Natural killer cell (primary cell): ENCODE measurements around the gene FAM184A. TPM values are rescaled to one million over a fixed set of nuclear protein-coding genes. Genes with fewer than 3 reads are reported as not detected.

Source experiments
- ATAC-seq, 3 donors: fragments of 150-1000 bp in 2 of 3; fragments of 200-7000 bp in 1 of 3; cut with Tn5 transposase; 1 replicate in 1 of 3; 2 replicates in 2 of 3; pipeline ENCODE4 v1.10.0; 2021; ENCODE audit warnings: mild to moderate bottlenecking in 2 of 3, moderate library complexity in 2 of 3
- DNase-seq, 2 donors: peaks; one replicate each; pipeline versions ENCODE4 v3.0.0 to v3.0.0-alpha.2; 2013 to 2021; ENCODE audit warnings: mixed read lengths in 1 of 2
- H3K27ac ChIP-seq: one replicate; pipeline ENCODE4 v1.5.1; 2013; ENCODE audit warnings: mild to moderate bottlenecking, low read length
- H3K27me3 ChIP-seq: one replicate; pipeline ENCODE4 v1.6.1; 2013; ENCODE audit warnings: low read length; ENCODE audit not compliant: control insufficient read depth, insufficient read depth
- H3K36me3 ChIP-seq: one replicate; pipeline ENCODE4 v1.6.1; 2013; ENCODE audit warnings: low read length; ENCODE audit not compliant: control insufficient read depth, insufficient read depth
- H3K4me1 ChIP-seq: one replicate; pipeline ENCODE4 v1.6.1; 2013; ENCODE audit warnings: low read length; ENCODE audit not compliant: control insufficient read depth, insufficient read depth
- H3K4me3 ChIP-seq: one replicate; pipeline ENCODE4 v1.5.1; 2013; ENCODE audit warnings: low read length
- H3K9me3 ChIP-seq: one replicate; pipeline ENCODE4 v1.6.1; 2013; ENCODE audit warnings: low read length; ENCODE audit not compliant: control insufficient read depth, insufficient read depth
- H3K27ac Mint-ChIP-seq, 2 donors: one replicate each; pipeline ENCODE4 v1.8.0; 2022; ENCODE audit warnings: mild to moderate bottlenecking in 2 of 2, mixed read lengths in 2 of 2, moderate library complexity in 1 of 2
- H3K27me3 Mint-ChIP-seq, 2 donors: one replicate each; pipeline ENCODE4 v1.8.0; 2022; ENCODE audit warnings: low read depth in 2 of 2, mixed read lengths in 2 of 2
- H3K36me3 Mint-ChIP-seq: one replicate; pipeline ENCODE4 v1.8.0; 2022; ENCODE audit warnings: mixed read lengths
- H3K4me1 Mint-ChIP-seq, 2 donors: one replicate each; pipeline ENCODE4 v1.8.0; 2022; ENCODE audit warnings: mixed read lengths in 2 of 2
- H3K4me3 Mint-ChIP-seq: one replicate; pipeline ENCODE4 v1.8.0; 2022; ENCODE audit warnings: mild to moderate bottlenecking, moderate library complexity, mixed read lengths
- H3K9me3 Mint-ChIP-seq, 2 donors: one replicate each; pipeline ENCODE4 v1.8.0; 2022; ENCODE audit warnings: mixed read lengths in 2 of 2
- WGBS: methylation state at CpG from one replicate; pipeline ENCODE4 v1.1.7; 2013; ENCODE audit warnings: missing lambda C conversion rate; ENCODE audit not compliant: insufficient coverage; 5-methylcytosine and 5-hydroxymethylcytosine counted together
- intact Hi-C: fragments of 100-400 bp; cut with micrococcal nuclease; formaldehyde crosslinking; loops from one replicate; pipeline ENCODE4 v1.14.2; 2022
- total RNA-seq, 4 donors: library from RNA; stranded (reverse); fragments of 120-200 nt in 1 of 4; gene quantifications; one replicate each; pipeline versions ENCODE4 v1.2.3 to v1.2.4, GENCODE V29; 2013 to 2022
- TF ChIP-seq, protein P1 (sequence below): fragments of 200-600 bp; IDR thresholded peaks from one replicate; pipeline ENCODE4 v1.8.0; 2022; ENCODE audit warnings: antibody characterized with exemption

FAM184A gene
- total RNA-seq, 3 donors from 2014 or later (not counting 1 experiment from before 2014, with no cell fraction given) = 0.09 to 0.40 (median 0.20) TPM

DNA sequence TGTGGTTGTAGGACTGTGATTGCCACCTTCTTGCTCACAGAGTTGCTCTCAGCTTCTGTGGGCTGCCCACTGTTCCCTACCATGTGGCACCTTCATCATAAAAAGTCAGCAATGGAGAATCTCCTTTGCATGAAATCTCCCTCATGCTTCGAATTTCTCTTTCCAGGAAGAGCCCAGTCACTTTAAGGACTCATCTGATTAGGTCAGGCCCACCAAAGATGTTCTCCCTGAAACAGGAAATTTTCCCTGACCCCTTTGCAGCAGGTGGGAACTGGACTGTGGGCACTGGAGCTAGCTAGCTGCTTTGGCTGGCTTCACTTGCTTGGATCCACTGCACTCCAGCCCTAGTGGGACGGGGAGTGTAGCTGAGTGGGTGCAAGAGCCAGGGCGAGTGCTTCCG lies 47.7 kb upstream of the FAM184A start:
- no peaks in the 10 kb centered on the region for H3K27me3 ChIP-seq
- H3K9me3 ChIP-seq = no peaks in the 10 kb centered on the region
- H3K27ac ChIP-seq = no peak overlapping the region
- no peaks in the 10 kb centered on the region for H3K4me1 ChIP-seq
- TF ChIP-seq, protein P1, sequence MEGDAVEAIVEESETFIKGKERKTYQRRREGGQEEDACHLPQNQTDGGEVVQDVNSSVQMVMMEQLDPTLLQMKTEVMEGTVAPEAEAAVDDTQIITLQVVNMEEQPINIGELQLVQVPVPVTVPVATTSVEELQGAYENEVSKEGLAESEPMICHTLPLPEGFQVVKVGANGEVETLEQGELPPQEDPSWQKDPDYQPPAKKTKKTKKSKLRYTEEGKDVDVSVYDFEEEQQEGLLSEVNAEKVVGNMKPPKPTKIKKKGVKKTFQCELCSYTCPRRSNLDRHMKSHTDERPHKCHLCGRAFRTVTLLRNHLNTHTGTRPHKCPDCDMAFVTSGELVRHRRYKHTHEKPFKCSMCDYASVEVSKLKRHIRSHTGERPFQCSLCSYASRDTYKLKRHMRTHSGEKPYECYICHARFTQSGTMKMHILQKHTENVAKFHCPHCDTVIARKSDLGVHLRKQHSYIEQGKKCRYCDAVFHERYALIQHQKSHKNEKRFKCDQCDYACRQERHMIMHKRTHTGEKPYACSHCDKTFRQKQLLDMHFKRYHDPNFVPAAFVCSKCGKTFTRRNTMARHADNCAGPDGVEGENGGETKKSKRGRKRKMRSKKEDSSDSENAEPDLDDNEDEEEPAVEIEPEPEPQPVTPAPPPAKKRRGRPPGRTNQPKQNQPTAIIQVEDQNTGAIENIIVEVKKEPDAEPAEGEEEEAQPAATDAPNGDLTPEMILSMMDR = no peak
- no peak for ATAC-seq
- H3K36me3 Mint-ChIP-seq = no peaks in the 10 kb centered on the region
- DNase-seq = no peak
- H3K4me3 Mint-ChIP-seq = no peak overlapping the region
- H3K36me3 ChIP-seq = no peaks in the 10 kb centered on the region
- H3K4me1 Mint-ChIP-seq = peaks cover 5 to 8% of the 10 kb centered on the region in 2 donors
- no peaks in the 10 kb centered on the region for H3K27me3 Mint-ChIP-seq
- intact Hi-C loops = no loop called here
- H3K9me3 Mint-ChIP-seq = no peaks in the 10 kb centered on the region
- WGBS = 90% methylated on average over 4 of the region's 4 CpGs
- no peak overlapping the region for H3K27ac Mint-ChIP-seq
- H3K4me3 ChIP-seq = no peak overlapping the region

DNA sequence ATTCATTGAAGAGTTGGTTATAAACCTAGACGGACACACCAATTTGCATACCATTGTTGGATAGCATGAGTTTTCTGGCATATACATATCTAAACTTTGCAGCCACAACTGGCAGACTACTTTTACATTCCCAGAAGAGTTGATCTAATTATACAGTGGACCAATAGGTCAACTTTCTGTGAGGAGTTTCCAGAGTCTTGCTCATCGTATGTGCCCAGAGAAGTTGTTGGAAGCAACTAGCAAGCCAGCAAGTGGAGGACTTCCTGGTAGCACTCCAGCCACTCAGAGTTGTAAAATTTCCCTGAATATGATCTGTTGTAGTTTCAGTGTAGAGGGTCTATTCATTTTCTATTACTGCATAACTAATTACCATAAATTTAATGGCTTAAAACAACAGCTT lies 47.1 kb upstream of the FAM184A start:
- intact Hi-C loops = no loop called here
- H3K27ac Mint-ChIP-seq = no peak overlapping the region
- no peak for ATAC-seq

DNA sequence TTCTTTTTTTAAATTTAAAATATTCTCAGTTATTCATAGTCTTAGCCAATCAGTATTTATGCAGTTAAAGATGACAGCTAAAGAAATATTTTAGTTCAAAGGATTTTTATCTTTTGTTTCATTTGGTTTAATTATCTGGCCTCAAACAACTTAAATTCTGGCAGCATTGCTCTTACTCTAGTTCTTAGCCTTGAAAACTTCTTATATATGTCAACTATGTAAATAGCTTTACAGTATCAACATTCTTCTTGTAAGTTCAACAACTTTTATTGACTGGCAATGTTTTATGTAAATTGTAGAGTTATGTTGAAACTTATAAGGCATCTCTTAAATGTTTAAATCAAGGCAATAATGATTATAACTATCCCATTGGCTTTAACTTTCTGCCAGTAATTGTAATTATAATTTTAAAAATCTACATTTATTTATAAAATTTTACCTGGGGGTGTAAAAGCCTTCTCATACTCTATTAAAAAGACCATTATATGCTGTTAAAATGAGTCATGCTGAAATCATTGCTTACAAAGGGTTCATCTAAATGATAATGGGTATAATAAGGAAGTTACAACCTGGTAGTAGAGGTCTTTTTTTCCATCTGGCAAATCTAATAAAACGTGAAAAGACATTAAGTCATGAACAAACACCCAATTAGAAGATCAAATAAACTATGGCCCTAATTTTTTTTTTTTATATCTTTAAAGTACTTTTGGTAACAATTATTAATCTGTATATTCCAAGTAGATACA lies 45.8 kb upstream of the FAM184A start:
- ATAC-seq = no peak
- no peak overlapping the region for H3K4me3 ChIP-seq
- no peaks in the 10 kb centered on the region for H3K36me3 ChIP-seq
- whole genome bisulfite sequencing = no CpG with 5 or more reads among the region's 1 CpG
- H3K27ac Mint-ChIP-seq = no peak overlapping the region
- no peaks in the 10 kb centered on the region for H3K9me3 ChIP-seq
- H3K4me1 ChIP-seq = no peaks in the 10 kb centered on the region
- no peak overlapping the region for H3K4me3 Mint-ChIP-seq
- peaks cover 3% of the 10 kb centered on the region in 2 donors for H3K4me1 Mint-ChIP-seq
- no peaks in the 10 kb centered on the region for H3K36me3 Mint-ChIP-seq
- H3K27ac ChIP-seq = no peak overlapping the region
- H3K9me3 Mint-ChIP-seq = no peaks in the 10 kb centered on the region
- no peak for DNase-seq
- TF ChIP-seq, protein P1 = no peak
- peaks cover 1 to 6% of the 10 kb centered on the region in 2 donors for H3K27me3 Mint-ChIP-seq
- H3K27me3 ChIP-seq = no peaks in the 10 kb centered on the region
- intact Hi-C loops = no loop called here

More for the DNA sequence above, 47.1 kb upstream of the FAM184A start:
- WGBS = 100% methylated on average over 2 of the region's 2 CpGs
- peaks cover 5 to 8% of the 10 kb centered on the region in 2 donors for H3K4me1 Mint-ChIP-seq
- Histone ChIP-seq H3K27me3 (no peaks in the 10 kb centered on the region), H3K36me3 (no peaks in the 10 kb centered on the region), H3K4me1 (no peaks in the 10 kb centered on the region), H3K27ac (no peak overlapping the region), H3K4me3 (no peak overlapping the region), H3K9me3 (no peaks in the 10 kb centered on the region)
- no peak overlapping the region for H3K4me3 Mint-ChIP-seq
- H3K36me3 Mint-ChIP-seq = no peaks in the 10 kb centered on the region
- H3K9me3 Mint-ChIP-seq = no peaks in the 10 kb centered on the region
- TF ChIP-seq, protein P1 = no peak
- DNase-seq = no peak
- H3K27me3 Mint-ChIP-seq = no peaks in the 10 kb centered on the region

DNA sequence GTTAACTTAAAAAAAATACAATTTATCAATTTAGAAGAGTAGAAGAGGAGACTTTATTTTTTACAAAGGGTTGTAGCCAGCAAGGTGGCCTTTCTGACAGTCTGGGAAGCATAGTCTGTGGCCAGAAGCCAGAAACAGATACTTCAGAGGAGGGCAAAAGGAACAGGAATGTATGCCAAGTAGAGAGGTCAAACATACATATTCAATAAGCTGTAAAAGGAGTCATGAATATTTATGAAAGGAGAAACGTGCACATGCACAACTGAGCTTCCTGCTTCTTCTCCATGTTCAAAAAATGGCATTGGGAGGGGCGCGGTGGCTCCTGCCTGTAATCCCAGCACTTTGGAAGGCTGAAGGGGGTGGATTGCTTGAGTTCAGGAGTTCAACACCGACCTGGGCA lies 43.9 kb upstream of the FAM184A start:
- no peak for DNase-seq
- no peak for ATAC-seq
- no peak overlapping the region for H3K4me3 Mint-ChIP-seq

More for the DNA sequence above, 43.9 kb upstream of the FAM184A start:
- H3K36me3 Mint-ChIP-seq = no peaks in the 10 kb centered on the region
- H3K9me3 Mint-ChIP-seq = no peaks in the 10 kb centered on the region
- WGBS = 73% methylated on average over 4 of the region's 4 CpGs
- intact Hi-C loops = no loop called here
- no peaks in the 10 kb centered on the region for H3K4me1 Mint-ChIP-seq
- Histone ChIP-seq H3K9me3 (no peaks in the 10 kb centered on the region), H3K36me3 (no peaks in the 10 kb centered on the region), H3K4me1 (no peaks in the 10 kb centered on the region), H3K27me3 (no peaks in the 10 kb centered on the region), H3K27ac (no peak overlapping the region), H3K4me3 (no peak overlapping the region)
- H3K27ac Mint-ChIP-seq = no peak overlapping the region
- H3K27me3 Mint-ChIP-seq = peaks cover 3 to 6% of the 10 kb centered on the region in 2 donors
- TF ChIP-seq, protein P1 = no peak
